Thyroid gland (tissue), 4 donors: ENCODE measurements around the gene GPC5. TPM values are rescaled to one million over a fixed set of nuclear protein-coding genes. Genes with fewer than 3 reads are reported as not detected.

Experiments used
- DNase-seq, 2 donors: peaks; one replicate each; pipeline ENCODE4 v3.0.0-alpha.2; 2019
- H3K27ac ChIP-seq, 3 donors: fragments of 200-600 bp; sonication (generic); 1 replicate in 2 of 3; 2 replicates in 1 of 3; pipeline ENCODE4 v1.5.1; 2016 to 2019; ENCODE audit warnings: mild to moderate bottlenecking in 1 of 3, moderate library complexity in 1 of 3
- H3K27me3 ChIP-seq: fragments of 200-600 bp; sonication (generic); one replicate; pipeline ENCODE4 v1.5.1; 2019
- H3K36me3 ChIP-seq, 2 donors: fragments of 200-600 bp; sonication (generic); one replicate each; pipeline ENCODE4 v1.5.1; 2016 to 2019
- H3K4me1 ChIP-seq, 2 donors: fragments of 200-600 bp; sonication (generic); one replicate each; pipeline ENCODE4 v1.5.1; 2017 to 2019
- H3K4me3 ChIP-seq, 3 donors: fragments of 200-600 bp; sonication (generic); replicated peaks in 1 of 3; 1 replicate in 2 of 3; 2 replicates in 1 of 3; pipeline ENCODE4 v1.5.1; 2016; ENCODE audit warnings: mild to moderate bottlenecking in 1 of 3
- H3K9me3 ChIP-seq: fragments of 200-600 bp; sonication (generic); one replicate; pipeline ENCODE4 v1.5.1; 2017
- POLR2A ChIP-seq, 2 donors: fragments of 450-650 bp; IDR thresholded peaks; one replicate each; pipeline ENCODE4 v1.6.1; 2017; ENCODE audit warnings: antibody characterized with exemption in 2 of 2, mild to moderate bottlenecking in 2 of 2, moderate library complexity in 1 of 2
- WGBS, 2 donors: methylation state at CpG; one replicate each; pipeline ENCODE4 v1.1.5; 2017; 5-methylcytosine and 5-hydroxymethylcytosine counted together
- intact Hi-C: fragments of 100-400 bp; cut with DNase I; formaldehyde crosslinking; loops from one replicate; pipeline ENCODE4 v1.15.1; 2023
- total RNA-seq, 4 donors: library from RNA; depleted of rRNA; stranded (reverse); fragments of >200 nt; gene quantifications; one replicate each; pipeline ENCODE4 v1.2.3, GENCODE V29; 2016
- TF ChIP-seq, protein P1 (sequence below), 6 experiments: fragments of 200-600 bp in 3 of 6; fragments of 450-650 bp in 3 of 6; sonication (generic) in 3 of 6; IDR thresholded peaks; one replicate each; pipeline ENCODE4 v1.5.1; 2016 to 2019; ENCODE audit warnings: antibody characterized with exemption in 6 of 6, mild to moderate bottlenecking in 2 of 6, inconsistent platforms in 1 of 6, moderate library complexity in 1 of 6

The GPC5 gene
- total RNA-seq, 4 donors from 2014 or later, result 0.67 to 2.3 (median 1.3) TPM

GRCh38 chr13:91540158-91540736, 141.8 kb downstream of the GPC5 start:
- DNase-seq, result no peak
- H3K9me3 ChIP-seq, result no peaks in the 10 kb centered on the region
- no peak for TF ChIP-seq POLR2A (IDR thresholded peaks at IDR 0.05)
- TF ChIP-seq, protein P1, sequence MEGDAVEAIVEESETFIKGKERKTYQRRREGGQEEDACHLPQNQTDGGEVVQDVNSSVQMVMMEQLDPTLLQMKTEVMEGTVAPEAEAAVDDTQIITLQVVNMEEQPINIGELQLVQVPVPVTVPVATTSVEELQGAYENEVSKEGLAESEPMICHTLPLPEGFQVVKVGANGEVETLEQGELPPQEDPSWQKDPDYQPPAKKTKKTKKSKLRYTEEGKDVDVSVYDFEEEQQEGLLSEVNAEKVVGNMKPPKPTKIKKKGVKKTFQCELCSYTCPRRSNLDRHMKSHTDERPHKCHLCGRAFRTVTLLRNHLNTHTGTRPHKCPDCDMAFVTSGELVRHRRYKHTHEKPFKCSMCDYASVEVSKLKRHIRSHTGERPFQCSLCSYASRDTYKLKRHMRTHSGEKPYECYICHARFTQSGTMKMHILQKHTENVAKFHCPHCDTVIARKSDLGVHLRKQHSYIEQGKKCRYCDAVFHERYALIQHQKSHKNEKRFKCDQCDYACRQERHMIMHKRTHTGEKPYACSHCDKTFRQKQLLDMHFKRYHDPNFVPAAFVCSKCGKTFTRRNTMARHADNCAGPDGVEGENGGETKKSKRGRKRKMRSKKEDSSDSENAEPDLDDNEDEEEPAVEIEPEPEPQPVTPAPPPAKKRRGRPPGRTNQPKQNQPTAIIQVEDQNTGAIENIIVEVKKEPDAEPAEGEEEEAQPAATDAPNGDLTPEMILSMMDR (IDR thresholded peaks at IDR 0.05), result no peak
- H3K4me3 ChIP-seq, result no peak overlapping the region
- intact Hi-C loops, result no loop called here
- no peaks in the 10 kb centered on the region for H3K36me3 ChIP-seq
- WGBS, 2 donors, result 63 to 66% methylated on average over 1 of the region's 1 CpG
- H3K27ac ChIP-seq, result no peak overlapping the region
- H3K4me1 ChIP-seq, result no peaks in the 10 kb centered on the region
- no peaks in the 10 kb centered on the region for H3K27me3 ChIP-seq

GRCh38 chr13:91544723-91545122, 146.3 kb downstream of the GPC5 start:
- Histone ChIP-seq H3K4me1 (no peaks in the 10 kb centered on the region), H3K36me3 (no peaks in the 10 kb centered on the region), H3K27me3 (no peaks in the 10 kb centered on the region), H3K4me3 (no peak overlapping the region), H3K27ac (no peak overlapping the region), H3K9me3 (no peaks in the 10 kb centered on the region)
- 56 to 59% methylated on average over 3 of the region's 3 CpGs for WGBS, 2 donors
- intact Hi-C loops, result no loop called here
- no peak for DNase-seq
- TF ChIP-seq, protein P1 (IDR thresholded peaks at IDR 0.05), result no peak
- no peak for TF ChIP-seq POLR2A (IDR thresholded peaks at IDR 0.05)

GRCh38 chr13:91546900-91547299, 148.5 kb downstream of the GPC5 start:
- H3K4me1 ChIP-seq, result no peaks in the 10 kb centered on the region
- H3K36me3 ChIP-seq, result no peaks in the 10 kb centered on the region
- no peak for TF ChIP-seq POLR2A (IDR thresholded peaks at IDR 0.05)
- TF ChIP-seq, protein P1 (IDR thresholded peaks at IDR 0.05), result no peak
- 82 to 83% methylated on average over 2 of the region's 2 CpGs for WGBS, 2 donors
- H3K9me3 ChIP-seq, result no peaks in the 10 kb centered on the region
- H3K27ac ChIP-seq, result no peak overlapping the region
- no peaks in the 10 kb centered on the region for H3K27me3 ChIP-seq
- H3K4me3 ChIP-seq, result no peak overlapping the region
- intact Hi-C loops, result no loop called here
- no peak for DNase-seq

- Histone ChIP-seq H3K9me3 (no peaks in the 10 kb centered on the region), H3K27me3 (no peaks in the 10 kb centered on the region), H3K4me1 (no peaks in the 10 kb centered on the region), H3K36me3 (no peaks in the 10 kb centered on the region), H3K4me3 (no peak overlapping the region), H3K27ac (no peak overlapping the region)
- intact Hi-C loops, result no loop called here
- no peak for TF ChIP-seq POLR2A (IDR thresholded peaks at IDR 0.05)
- TF ChIP-seq, protein P1 (IDR thresholded peaks at IDR 0.05), result no peak
- WGBS, 2 donors, result 81 to 87% methylated on average over 2 of the region's 2 CpGs
- no peak for DNase-seq
Observed at GRCh38 chr13:91553584-91553983, 155.2 kb downstream of the GPC5 start.

DNA sequence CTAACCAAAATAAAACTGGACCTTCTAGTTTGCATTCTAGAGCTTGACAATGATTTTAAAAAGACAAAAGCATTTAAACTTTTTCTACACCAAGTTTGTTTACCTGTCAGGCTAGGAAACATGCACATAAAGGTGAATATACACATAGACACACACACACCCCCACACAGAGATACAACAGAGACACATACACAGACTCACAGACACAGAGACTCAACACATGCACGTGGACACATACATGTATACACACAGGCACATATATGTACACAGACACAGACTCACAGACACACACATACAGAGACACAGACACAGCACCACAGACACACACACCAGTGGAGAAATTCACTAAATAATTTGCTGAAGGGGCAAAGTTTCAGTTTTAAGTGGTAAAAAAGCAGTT, 155.7 kb downstream of the GPC5 start:
- TF ChIP-seq POLR2A (IDR thresholded peaks at IDR 0.05), result no peak
- 71 to 74% methylated on average over 1 of the region's 1 CpG for WGBS, 2 donors
- no peak overlapping the region for H3K4me3 ChIP-seq
- H3K36me3 ChIP-seq, result no peaks in the 10 kb centered on the region
- no peaks in the 10 kb centered on the region for H3K4me1 ChIP-seq
- no peaks in the 10 kb centered on the region for H3K9me3 ChIP-seq
- DNase-seq, result no peak
- H3K27ac ChIP-seq, result no peak overlapping the region
- no peaks in the 10 kb centered on the region for H3K27me3 ChIP-seq
- intact Hi-C loops, result no loop called here
